GM23248 (cell line): ENCODE results near the gene RELL1. TPM values are rescaled to one million over a fixed set of nuclear protein-coding genes. Genes with fewer than 3 reads are reported as not detected.

Source experiments
- DNase-seq: peaks from one replicate; pipeline ENCODE4 v3.0.0-alpha.2; 2015
- H2AFZ ChIP-seq: fragments of 200-600 bp; sonication (generic); 2 replicates; pipeline ENCODE4 v1.6.1; 2016; ENCODE audit warnings: antibody characterized with exemption
- H3F3A ChIP-seq: fragments of 200-600 bp; sonication (generic); 2 replicates; pipeline ENCODE4 v1.6.1; 2016; ENCODE audit warnings: mild to moderate bottlenecking, antibody characterized with exemption, mixed run types; ENCODE audit not compliant: insufficient read depth
- H3K27ac ChIP-seq: fragments of 200-600 bp; sonication (generic); 2 replicates; pipeline ENCODE4 v1.5.1; 2016; ENCODE audit warnings: mild to moderate bottlenecking
- H3K27me3 ChIP-seq: fragments of 200-600 bp; sonication (generic); replicated peaks from 2 replicates; pipeline ENCODE4 v1.6.1; 2016; ENCODE audit warnings: mild to moderate bottlenecking; ENCODE audit not compliant: insufficient read depth
- H3K36me3 ChIP-seq: fragments of 200-600 bp; sonication (generic); 2 replicates; pipeline ENCODE4 v1.6.1; 2016; ENCODE audit warnings: low read depth, mild to moderate bottlenecking
- H3K4me1 ChIP-seq: fragments of 200-600 bp; sonication (generic); 2 replicates; pipeline ENCODE4 v1.6.1; 2016; ENCODE audit warnings: mild to moderate bottlenecking; ENCODE audit not compliant: insufficient read depth
- H3K4me2 ChIP-seq: fragments of 200-600 bp; sonication (generic); one replicate; pipeline ENCODE4 v1.6.1; 2016; ENCODE audit warnings: mild to moderate bottlenecking; ENCODE audit not compliant: unreplicated experiment
- H3K4me3 ChIP-seq: fragments of 200-600 bp; sonication (generic); 2 replicates; pipeline ENCODE4 v1.5.1; 2016; ENCODE audit warnings: mild to moderate bottlenecking
- H3K79me2 ChIP-seq: fragments of 200-600 bp; sonication (generic); 2 replicates; pipeline ENCODE4 v1.6.1; 2016; ENCODE audit warnings: mild to moderate bottlenecking; ENCODE audit not compliant: insufficient read depth
- H3K9ac ChIP-seq: fragments of 200-600 bp; sonication (generic); 2 replicates; pipeline ENCODE4 v1.6.1; 2016; ENCODE audit warnings: mild to moderate bottlenecking
- H3K9me2 ChIP-seq: fragments of 200-600 bp; sonication (generic); 2 replicates; pipeline ENCODE4 v1.6.1; 2016; ENCODE audit warnings: mixed run types, mild to moderate bottlenecking, moderate library complexity; ENCODE audit not compliant: insufficient read depth
- H3K9me3 ChIP-seq: fragments of 200-600 bp; sonication (generic); one replicate; pipeline ENCODE4 v1.6.1; 2017; ENCODE audit warnings: low read depth
- H4K20me1 ChIP-seq: fragments of 200-600 bp; sonication (generic); 2 replicates; pipeline ENCODE4 v1.6.0; 2016; ENCODE audit not compliant: insufficient read depth
- EZH2 ChIP-seq: fragments of 200-600 bp; sonication (generic); IDR thresholded peaks from 2 replicates; pipeline ENCODE4 v1.6.1; 2018; ENCODE audit warnings: antibody characterized with exemption, mild to moderate bottlenecking; ENCODE audit not compliant: insufficient read depth, poor library complexity, severe bottlenecking
- EZH2phosphoT487 ChIP-seq: fragments of 200-600 bp; sonication (generic); IDR thresholded peaks from 2 replicates; pipeline ENCODE4 v1.6.1; 2018; ENCODE audit warnings: antibody characterized with exemption, moderate library complexity, mild to moderate bottlenecking, low read depth; ENCODE audit not compliant: insufficient read depth
- WGBS, 2 experiments: methylation state at CpG; one replicate each; pipeline ENCODE4 v1.1.6; 2015 to 2017; ENCODE audit warnings: low lambda C conversion rate in 2 of 2, low coverage in 1 of 2; ENCODE audit errors: missing lambda C conversion rate in 2 of 2; 5-methylcytosine and 5-hydroxymethylcytosine counted together
- in situ Hi-C: fragments of 300-500 bp; cut with MboI; formaldehyde crosslinking; loops from 2 replicates; pipeline ENCODE4 v1.15.0; 2020
- polyA plus RNA-seq: library from polyadenylated mRNA; unstranded; fragments of >200 nt; fragmentation: Nextera tagmentation; extraction: Ambion mirVana; gene quantifications from 2 replicates; pipeline ENCODE4 v1.2.1, GENCODE V29; 2016
- total RNA-seq: library from RNA; depleted of rRNA; stranded (reverse); fragments of >200 nt; shearing (Covaris generic); gene quantifications from 2 replicates; pipeline ENCODE4 v1.2.3, GENCODE V29; 2014

Gene RELL1
- total and polyA plus RNA-seq, 2 experiments from 2014 or later: 7.7 to 42.5 TPM

GRCh38 chr4:37605843-37606565, 80.2 kb downstream of the RELL1 start:
- no peak overlapping the region for H3K9ac ChIP-seq
- H3K4me2 ChIP-seq: no peak overlapping the region
- in situ Hi-C loops: loop anchor here (10.0 kb wide), 2 partner anchors 179 to 429 kb away; no protein-coding TSS in a partner anchor
- H3K27me3 ChIP-seq: no peaks in the 10 kb centered on the region
- H2AFZ ChIP-seq: no peak overlapping the region
- H3K4me1 ChIP-seq: peaks cover 10% of the 10 kb centered on the region
- H3K27ac ChIP-seq: no peak overlapping the region
- H4K20me1 ChIP-seq: no peaks in the 10 kb centered on the region
- H3K4me3 ChIP-seq: no peak overlapping the region
- H3K79me2 ChIP-seq: no peaks in the 10 kb centered on the region
- H3K9me2 ChIP-seq: no peaks in the 10 kb centered on the region
- no peaks in the 10 kb centered on the region for H3K9me3 ChIP-seq
- no peaks in the 10 kb centered on the region for H3K36me3 ChIP-seq
- no peak for TF ChIP-seq EZH2phosphoT487
- TF ChIP-seq EZH2: no peak
- H3F3A ChIP-seq: peaks cover 8% of the 10 kb centered on the region; the same call in 1 of the 2 replicates
- DNase-seq: no peak

- 71 to 80% methylated on average over 4 of the region's 4 CpGs for WGBS, 2 experiments
- H3K27me3 ChIP-seq: no peaks in the 10 kb centered on the region
- H2AFZ ChIP-seq: no peak overlapping the region
- H3K4me2 ChIP-seq: no peak overlapping the region
- peaks cover 8% of the 10 kb centered on the region; the same call in 1 of the 2 replicates for H3F3A ChIP-seq
- H3K79me2 ChIP-seq: no peaks in the 10 kb centered on the region
- H3K9me3 ChIP-seq: no peaks in the 10 kb centered on the region
- no peak overlapping the region for H3K9ac ChIP-seq
- no peaks in the 10 kb centered on the region for H3K36me3 ChIP-seq
- no peaks in the 10 kb centered on the region for H4K20me1 ChIP-seq
- no peaks in the 10 kb centered on the region for H3K9me2 ChIP-seq
- in situ Hi-C loops: loop anchor here (10.0 kb wide), 2 partner anchors 180 to 430 kb away; no protein-coding TSS in a partner anchor
- DNase-seq: peak; percentile 75
- no peak overlapping the region for H3K27ac ChIP-seq
- TF ChIP-seq EZH2phosphoT487 (no peak), EZH2 (no peak)
- no peak overlapping the region for H3K4me3 ChIP-seq
- H3K4me1 ChIP-seq: peaks cover 10% of the 10 kb centered on the region
Measured at GRCh38 chr4:37604461-37604860, 81.7 kb downstream of the RELL1 start.

- H3F3A ChIP-seq: peaks cover 8% of the 10 kb centered on the region; the same call in 1 of the 2 replicates
- no peak overlapping the region for H2AFZ ChIP-seq
- no peaks in the 10 kb centered on the region for H3K9me3 ChIP-seq
- no peaks in the 10 kb centered on the region for H3K79me2 ChIP-seq
- no peaks in the 10 kb centered on the region for H4K20me1 ChIP-seq
- TF ChIP-seq EZH2phosphoT487: no peak
- TF ChIP-seq EZH2: no peak
- H3K9ac ChIP-seq: no peak overlapping the region
- 81 to 87% methylated on average over 5 of the region's 5 CpGs for WGBS, 2 experiments
- H3K4me2 ChIP-seq: no peak overlapping the region
- H3K4me1 ChIP-seq: peaks cover 10% of the 10 kb centered on the region
- in situ Hi-C loops: loop anchor here (10.0 kb wide), 2 partner anchors 181 to 431 kb away; no protein-coding TSS in a partner anchor
- no peak overlapping the region for H3K27ac ChIP-seq
- H3K9me2 ChIP-seq: no peaks in the 10 kb centered on the region
- no peak for DNase-seq
- no peak overlapping the region for H3K4me3 ChIP-seq
- H3K27me3 ChIP-seq: no peaks in the 10 kb centered on the region
- H3K36me3 ChIP-seq: no peaks in the 10 kb centered on the region
Measured at GRCh38 chr4:37603711-37604110, 82.5 kb downstream of the RELL1 start.

GRCh38 chr4:37603070-37603468, 83.1 kb downstream of the RELL1 start:
- 5 to 8% methylated on average over 10 of the region's 10 CpGs for WGBS, 2 experiments
- Histone ChIP-seq H3K9me3 (no peaks in the 10 kb centered on the region), H3K27ac (no peak overlapping the region), H4K20me1 (no peaks in the 10 kb centered on the region), H3K4me3 (no peak overlapping the region), H3K4me2 (peak overlapping the region; percentile 67), H3K9me2 (no peaks in the 10 kb centered on the region), H2AFZ (no peak overlapping the region), H3F3A (peaks cover 8% of the 10 kb centered on the region; the same call in 1 of the 2 replicates), H3K27me3 (no peaks in the 10 kb centered on the region), H3K36me3 (no peaks in the 10 kb centered on the region), H3K4me1 (peaks cover 10% of the 10 kb centered on the region), H3K9ac (no peak overlapping the region), H3K79me2 (no peaks in the 10 kb centered on the region)
- TF ChIP-seq EZH2phosphoT487 (no peak), EZH2 (no peak)
- in situ Hi-C loops: loop anchor here (10.0 kb wide), 2 partner anchors 182 to 432 kb away; no protein-coding TSS in a partner anchor
- peak; percentile 71 for DNase-seq
